Body of pancreas (tissue), 4 donors: ENCODE results near the gene SLC1A4.

Experiments used
- POLR2A ChIP-seq, 3 donors: fragments of 450-650 bp; IDR thresholded peaks; one replicate each; pipeline ENCODE4 v1.6.1; 2016; ENCODE audit warnings: antibody characterized with exemption in 3 of 3, mild to moderate bottlenecking in 2 of 3
- TF ChIP-seq, protein P1 (sequence below), 7 experiments: fragments of 450-650 bp in 4 of 7; fragments of 200-600 bp in 3 of 7; sonication (generic) in 3 of 7; IDR thresholded peaks; one replicate each; pipeline ENCODE4 v1.5.1; 2016 to 2019; ENCODE audit warnings: antibody characterized with exemption in 7 of 7

DNA sequence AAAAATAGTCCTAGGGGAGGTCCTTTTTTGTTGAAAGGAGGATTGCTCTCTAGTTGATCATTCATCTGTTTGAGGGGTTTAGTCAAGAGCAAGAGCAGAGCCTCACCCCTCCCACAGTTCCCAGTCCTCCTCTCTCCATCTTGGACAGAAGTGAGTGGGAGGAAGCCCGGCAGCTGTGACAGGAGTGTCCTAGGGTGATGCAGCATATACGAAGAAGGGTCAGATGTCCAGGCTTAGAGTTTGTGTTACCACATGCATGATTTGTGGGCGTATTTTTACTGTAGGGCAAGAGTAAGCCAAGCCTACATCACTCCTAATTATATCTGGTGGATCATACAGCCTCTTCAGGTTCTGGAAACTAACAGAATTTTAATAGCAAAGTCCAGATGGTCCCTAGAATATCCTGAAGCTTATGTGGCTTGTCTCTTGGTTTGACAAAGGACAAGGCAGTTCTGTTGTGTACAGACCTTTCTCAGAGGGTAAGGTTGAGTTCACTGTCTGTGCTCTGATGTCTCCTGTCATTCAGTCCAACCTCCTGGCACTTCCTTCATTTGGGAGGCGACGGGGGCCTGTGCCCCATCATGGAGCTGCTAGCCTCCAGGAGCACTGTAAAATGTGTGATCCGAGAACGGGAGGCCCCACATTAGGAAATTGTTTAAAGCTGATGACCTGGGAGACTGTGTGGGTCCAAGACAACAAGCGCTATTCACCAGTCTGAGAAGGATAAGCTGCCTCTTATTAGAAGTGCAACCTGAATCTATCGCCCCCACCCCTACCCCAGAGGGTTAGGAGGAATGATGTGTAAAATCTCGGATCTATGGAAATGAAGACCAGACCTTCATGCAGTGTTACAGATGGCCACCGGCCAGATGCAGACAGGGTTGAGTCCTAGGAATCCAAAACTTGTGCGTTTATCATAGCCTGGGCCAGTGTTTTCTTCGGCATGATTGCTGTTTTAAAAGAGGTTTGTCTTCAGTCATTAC, 73.9 kb downstream of the SLC1A4 start:
- TF ChIP-seq, protein P1, sequence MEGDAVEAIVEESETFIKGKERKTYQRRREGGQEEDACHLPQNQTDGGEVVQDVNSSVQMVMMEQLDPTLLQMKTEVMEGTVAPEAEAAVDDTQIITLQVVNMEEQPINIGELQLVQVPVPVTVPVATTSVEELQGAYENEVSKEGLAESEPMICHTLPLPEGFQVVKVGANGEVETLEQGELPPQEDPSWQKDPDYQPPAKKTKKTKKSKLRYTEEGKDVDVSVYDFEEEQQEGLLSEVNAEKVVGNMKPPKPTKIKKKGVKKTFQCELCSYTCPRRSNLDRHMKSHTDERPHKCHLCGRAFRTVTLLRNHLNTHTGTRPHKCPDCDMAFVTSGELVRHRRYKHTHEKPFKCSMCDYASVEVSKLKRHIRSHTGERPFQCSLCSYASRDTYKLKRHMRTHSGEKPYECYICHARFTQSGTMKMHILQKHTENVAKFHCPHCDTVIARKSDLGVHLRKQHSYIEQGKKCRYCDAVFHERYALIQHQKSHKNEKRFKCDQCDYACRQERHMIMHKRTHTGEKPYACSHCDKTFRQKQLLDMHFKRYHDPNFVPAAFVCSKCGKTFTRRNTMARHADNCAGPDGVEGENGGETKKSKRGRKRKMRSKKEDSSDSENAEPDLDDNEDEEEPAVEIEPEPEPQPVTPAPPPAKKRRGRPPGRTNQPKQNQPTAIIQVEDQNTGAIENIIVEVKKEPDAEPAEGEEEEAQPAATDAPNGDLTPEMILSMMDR (IDR thresholded peaks at IDR 0.05), result no peak
- no peak for TF ChIP-seq POLR2A (IDR thresholded peaks at IDR 0.05)
